Left ventricle myocardium inferior (tissue), 1 donor: ENCODE results near the gene COMP. TPM values are rescaled to one million over a fixed set of nuclear protein-coding genes. Genes with fewer than 3 reads are reported as not detected.

Experiments used
- DNase-seq: peaks from one replicate; pipeline ENCODE4 v3.0.0-alpha.2; 2020
- H3K27ac ChIP-seq: fragments of 200-600 bp; replicated peaks from 2 replicates; pipeline ENCODE4 v1.8.0; 2021
- H3K27me3 ChIP-seq: fragments of 200-600 bp; 2 replicates; pipeline ENCODE4 v1.8.0; 2021; ENCODE audit warnings: low read depth
- H3K36me3 ChIP-seq: fragments of 200-600 bp; 2 replicates; pipeline ENCODE4 v1.8.0; 2021
- H3K4me1 ChIP-seq: fragments of 200-600 bp; 2 replicates; pipeline ENCODE4 v1.8.0; 2021
- H3K4me3 ChIP-seq: fragments of 200-600 bp; 2 replicates; pipeline ENCODE4 v1.8.0; 2021; ENCODE audit warnings: mild to moderate bottlenecking, moderate library complexity
- H3K9me3 ChIP-seq: fragments of 200-600 bp; replicated peaks from 2 replicates; pipeline ENCODE4 v1.8.0; 2021
- CTCF ChIP-seq: fragments of 200-600 bp; IDR thresholded peaks from 2 replicates; pipeline ENCODE4 v1.8.0; 2021; ENCODE audit warnings: antibody characterized with exemption, mild to moderate bottlenecking, borderline replicate concordance
- intact Hi-C: fragments of 100-400 bp; cut with micrococcal nuclease; formaldehyde crosslinking; loops from one replicate; pipeline ENCODE4 v1.11.0; 2022
- total RNA-seq: library from RNA; stranded (reverse); fragmentation: NEBNext Ultra II Directional; extraction: Animal tissue kit (Norgen Biotek cat#: 25700); gene quantifications from one replicate; pipeline ENCODE4 v1.2.1, GENCODE V29; 2021
- donor health status: DM: no; HTN: yes; CAD: no; lungs with severe emphysema.

COMP gene
- total RNA-seq, 1 donor from 2014 or later, result 1.2 TPM

GRCh38 chr19:18774107-18774506, 17.0 kb downstream of the COMP start:
- DNase-seq, result no peak
- H3K36me3 ChIP-seq, result no peaks in the 10 kb centered on the region
- H3K4me3 ChIP-seq, result no peak overlapping the region
- TF ChIP-seq CTCF, result no peak
- no peaks in the 10 kb centered on the region for H3K4me1 ChIP-seq
- no peaks in the 10 kb centered on the region for H3K9me3 ChIP-seq
- intact Hi-C loops, result no loop called here
- H3K27me3 ChIP-seq, result peaks cover 6% of the 10 kb centered on the region
- H3K27ac ChIP-seq, result no peak overlapping the region

GRCh38 chr19:18773682-18774081, 17.4 kb downstream of the COMP start:
- H3K9me3 ChIP-seq, result no peaks in the 10 kb centered on the region
- peaks cover 4% of the 10 kb centered on the region for H3K27me3 ChIP-seq
- H3K4me1 ChIP-seq, result no peaks in the 10 kb centered on the region
- no peak for DNase-seq
- no peak for TF ChIP-seq CTCF
- H3K4me3 ChIP-seq, result no peak overlapping the region
- intact Hi-C loops, result no loop called here
- H3K36me3 ChIP-seq, result no peaks in the 10 kb centered on the region
- H3K27ac ChIP-seq, result no peak overlapping the region

DNA sequence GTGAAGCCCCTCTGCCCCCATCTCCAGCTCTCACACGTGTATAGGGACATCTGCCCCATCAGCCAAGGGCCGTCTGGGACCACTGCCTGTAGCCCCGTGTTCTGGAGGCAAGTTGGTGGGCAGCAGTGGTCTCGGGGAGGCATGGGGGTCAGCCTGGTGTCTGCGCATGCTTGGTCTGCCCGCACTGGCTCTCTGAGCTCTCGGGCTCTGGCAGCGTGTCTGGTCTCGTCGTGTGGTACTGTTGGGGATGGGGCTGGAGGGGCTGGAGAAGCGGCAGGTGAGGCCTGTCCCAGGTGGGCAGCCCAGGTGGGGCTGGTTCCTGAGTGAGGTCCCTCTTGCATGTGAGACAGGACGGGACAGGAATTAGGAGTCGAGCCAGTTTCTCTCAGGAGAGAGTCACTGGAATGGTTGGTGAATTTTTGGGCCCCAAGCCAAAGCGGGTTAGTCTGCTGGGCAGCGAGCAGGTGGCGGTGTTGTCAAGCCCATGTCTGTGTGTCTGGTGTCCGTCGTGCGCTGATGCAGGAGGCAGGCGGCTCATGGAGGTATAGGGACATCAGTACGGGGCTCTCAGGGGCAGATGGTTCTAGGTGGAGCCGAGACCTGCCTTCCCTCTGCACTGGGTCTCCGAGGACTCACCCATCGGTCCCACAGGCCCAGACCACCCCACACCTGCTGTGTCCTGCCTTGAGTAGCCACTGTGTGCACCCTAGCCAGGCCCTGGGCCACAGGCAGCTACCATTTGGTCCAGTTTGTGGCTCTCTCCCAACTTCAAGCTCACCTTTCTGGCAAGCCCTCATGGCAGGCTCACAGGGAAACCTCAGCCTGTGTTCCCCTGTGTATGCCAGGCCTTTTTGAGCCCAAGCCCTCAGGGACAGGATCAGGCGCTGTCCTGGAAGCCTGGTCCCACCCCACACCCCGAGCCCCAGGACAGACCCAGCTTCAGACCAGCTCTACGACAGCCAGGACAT, 18.2 kb downstream of the COMP start:
- no peaks in the 10 kb centered on the region for H3K36me3 ChIP-seq
- TF ChIP-seq CTCF, result no peak

DNA sequence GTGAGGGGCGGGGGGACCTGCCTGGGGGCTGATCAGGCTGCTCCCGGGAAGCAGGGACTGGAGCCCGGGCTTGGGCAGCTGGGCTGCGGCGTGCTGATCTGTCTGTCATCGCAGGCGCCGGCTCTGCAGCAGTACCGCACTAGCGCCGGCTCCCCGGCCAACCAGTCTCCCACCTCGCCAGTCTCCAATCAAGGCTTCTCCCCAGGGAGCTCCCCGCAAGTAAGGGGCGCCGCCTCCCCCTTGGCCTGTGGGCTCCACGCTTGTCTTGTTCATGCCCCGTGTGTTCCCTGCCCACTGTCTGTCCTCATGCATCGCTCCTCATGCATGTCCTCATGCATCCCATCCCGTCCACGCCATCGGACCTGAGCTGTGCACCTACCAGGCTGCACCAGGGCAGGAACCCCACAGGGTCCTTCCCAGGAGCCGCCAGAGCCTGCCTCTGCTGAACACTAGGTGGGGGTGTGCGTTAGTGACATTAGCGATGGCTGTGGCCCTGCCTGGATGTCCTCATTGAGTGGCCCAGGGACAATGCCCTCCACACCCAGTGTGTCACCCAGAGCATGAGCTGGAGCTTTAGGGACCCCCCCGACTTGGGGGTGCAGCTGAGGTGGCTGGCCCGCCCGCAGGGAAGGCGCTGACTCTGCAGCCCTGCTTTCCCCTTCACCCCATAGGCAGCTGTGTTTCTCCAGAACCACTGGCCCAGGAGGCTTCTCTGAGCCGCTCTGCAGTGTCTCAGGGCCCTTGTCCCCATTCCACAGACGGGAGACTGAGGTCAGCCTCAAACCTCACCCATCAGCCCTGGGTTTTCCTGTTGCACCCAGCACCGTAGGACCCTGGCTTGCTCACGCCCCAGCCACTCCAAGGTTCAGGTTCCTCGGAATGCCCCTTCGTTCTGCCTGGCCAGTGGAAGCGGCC, 19.5 kb downstream of the COMP start:
- DNase-seq, result no peak
- no peak overlapping the region for H3K4me3 ChIP-seq
- no peaks in the 10 kb centered on the region for H3K27me3 ChIP-seq
- no peaks in the 10 kb centered on the region for H3K36me3 ChIP-seq
- no peaks in the 10 kb centered on the region for H3K9me3 ChIP-seq
- no peak overlapping the region for H3K27ac ChIP-seq
- H3K4me1 ChIP-seq, result no peaks in the 10 kb centered on the region
- intact Hi-C loops, result no loop called here
- no peak for TF ChIP-seq CTCF

More for the DNA sequence above, 18.2 kb downstream of the COMP start:
- Histone ChIP-seq H3K27me3 (no peaks in the 10 kb centered on the region), H3K4me3 (no peak overlapping the region), H3K9me3 (no peaks in the 10 kb centered on the region), H3K27ac (no peak overlapping the region), H3K4me1 (no peaks in the 10 kb centered on the region)
- intact Hi-C loops, result no loop called here
- DNase-seq, result no peak

DNA sequence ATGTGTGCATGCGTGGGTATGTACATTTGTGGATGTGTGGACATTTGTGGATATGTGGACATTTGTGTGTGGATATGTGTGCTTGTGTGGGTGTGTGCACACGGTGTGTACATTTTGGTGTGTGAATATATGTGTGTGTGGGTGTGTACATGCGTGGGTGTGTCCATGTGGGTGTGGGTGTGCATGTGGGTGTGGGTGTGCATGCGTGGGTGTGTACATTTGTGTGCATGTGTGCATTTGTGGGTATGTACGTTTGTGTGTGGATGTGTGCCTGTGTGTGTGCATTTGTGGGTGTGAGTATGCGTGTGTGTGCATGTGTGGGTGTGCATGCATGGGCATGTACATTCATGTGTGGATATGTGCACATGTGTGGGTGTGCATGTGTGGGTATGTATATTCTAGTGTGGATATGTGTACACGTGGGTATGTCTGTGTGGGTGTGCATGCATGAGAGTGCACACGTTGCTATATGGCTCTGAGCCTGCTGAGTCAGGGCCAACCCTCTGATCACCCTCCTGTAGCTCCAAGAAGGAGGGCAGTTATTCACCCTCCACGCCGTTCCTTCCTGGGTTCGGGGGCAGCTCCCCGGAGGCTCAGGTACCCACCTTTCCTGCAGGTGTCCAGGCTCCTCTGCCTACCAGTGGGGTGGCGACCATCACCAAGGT, 20.3 kb downstream of the COMP start:
- Histone ChIP-seq H3K4me1 (no peaks in the 10 kb centered on the region), H3K9me3 (no peaks in the 10 kb centered on the region), H3K27ac (no peak overlapping the region), H3K4me3 (no peak overlapping the region), H3K36me3 (no peaks in the 10 kb centered on the region), H3K27me3 (no peaks in the 10 kb centered on the region)
- TF ChIP-seq CTCF, result no peak
- intact Hi-C loops, result no loop called here
- DNase-seq, result no peak
